Pons (tissue), 1 donor: ENCODE data around the gene SNX17.
"Not testable (repeated sequence)": the region's sequence is repeated elsewhere in the genome, so short reads cannot be mapped to it uniquely, and the experiment has no call there.

Experiments used
- DNase-seq: peaks from one replicate; pipeline ENCODE4 v3.0.0-alpha.2; 2016; ENCODE audit warnings: low spot score

Gene SNX17

DNA sequence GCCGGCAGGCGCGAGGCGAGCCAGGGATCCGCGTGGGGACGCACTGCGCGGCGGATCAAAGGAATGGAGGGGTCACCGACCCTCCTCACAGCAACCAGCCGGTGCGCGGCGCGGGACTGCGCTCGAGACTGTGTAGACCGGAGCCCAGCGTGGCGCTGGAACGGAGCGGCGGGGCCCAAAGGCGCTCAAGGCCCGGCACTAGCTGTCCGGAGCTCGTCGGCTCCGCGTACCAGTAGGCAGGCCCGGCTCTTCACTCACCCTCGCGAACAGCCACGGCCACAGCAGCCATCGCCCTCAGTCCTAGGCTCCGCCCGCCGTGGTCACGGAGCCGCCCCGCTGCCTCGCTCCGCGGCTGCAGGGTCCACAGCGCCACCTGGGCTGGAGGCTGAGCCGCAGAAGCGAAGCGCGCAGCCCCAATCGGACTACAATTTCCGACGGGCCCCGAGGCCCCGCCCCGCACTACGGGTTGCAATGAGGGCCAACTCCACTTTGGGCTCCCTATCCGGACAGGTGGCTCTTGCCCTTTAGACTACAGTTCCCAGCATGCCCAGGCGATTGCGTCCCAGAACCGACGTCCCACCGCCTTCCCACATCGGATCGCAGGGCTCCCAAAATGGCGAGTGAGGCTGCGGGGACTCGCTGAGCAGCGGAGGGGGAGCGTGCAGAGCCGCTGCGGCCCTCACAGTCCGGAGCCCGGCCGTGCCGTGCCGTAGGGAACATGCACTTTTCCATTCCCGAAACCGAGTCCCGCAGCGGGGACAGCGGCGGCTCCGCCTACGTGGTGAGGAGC lies at the start of gene SNX17, which contains the start of gene EIF2B4:
Gene SNX17 (plus strand): TSS at position 591 of the 790 bp plus-strand sequence. CDS start 128 bp downstream, at position 719.
Gene EIF2B4 (minus strand): TSS at position 313 of the 790 bp plus-strand sequence. CDS start 24 bp downstream, at position 289.
- DNase-seq = peak; percentile 99

DNA sequence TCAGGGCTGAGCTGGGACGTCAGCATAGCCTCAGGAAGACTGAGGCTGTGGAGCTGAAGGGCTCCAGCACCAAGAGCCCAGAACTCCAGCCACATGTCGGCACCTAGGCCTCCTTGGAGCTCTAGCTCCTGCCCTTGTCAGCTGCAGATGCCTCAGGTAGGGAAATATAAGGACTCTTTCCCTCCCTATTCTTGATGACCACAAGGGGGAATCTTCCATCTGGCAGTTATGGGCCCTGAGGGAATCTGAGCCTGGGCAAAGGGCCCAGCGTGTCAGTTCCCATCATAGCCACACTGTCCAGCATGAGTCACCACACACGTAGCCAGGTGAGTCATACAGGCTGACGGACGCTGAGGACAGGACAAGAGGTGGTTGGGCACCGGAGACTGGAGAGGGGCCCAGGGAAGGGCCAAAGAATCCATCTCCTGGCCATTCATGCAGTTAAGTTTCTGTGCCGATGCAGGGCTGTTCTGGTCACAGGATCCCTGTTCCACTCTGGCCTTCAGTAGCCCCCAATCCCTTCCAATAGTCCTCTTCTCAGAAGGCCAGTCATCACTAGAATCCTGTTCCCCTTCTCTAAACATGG lies 49.4 kb upstream of the SNX17 start:
- no peak for DNase-seq

DNA sequence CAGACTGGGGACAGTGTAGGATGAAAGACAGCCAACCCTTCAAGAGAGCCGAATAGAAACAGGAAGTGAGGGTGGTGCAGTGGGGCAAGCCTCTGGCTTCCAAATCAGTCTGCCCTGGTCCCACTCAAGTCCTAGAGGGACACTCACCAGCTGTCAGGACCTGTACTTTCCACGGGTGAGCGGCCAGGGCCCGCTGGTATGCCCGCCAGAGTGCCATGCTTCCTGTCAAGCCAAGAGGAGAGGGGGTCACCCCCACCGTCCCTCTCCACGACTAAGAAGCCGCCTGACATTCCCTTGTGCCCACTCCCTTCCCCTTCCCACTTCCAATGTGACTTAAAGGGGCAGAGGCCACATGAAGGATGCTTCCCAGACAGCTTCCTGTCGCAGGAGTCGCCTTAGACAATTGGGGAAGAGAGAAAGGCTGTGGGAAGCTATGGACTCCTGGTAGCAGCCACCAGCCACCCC lies 48.1 kb upstream of the SNX17 start:
- no peak for DNase-seq

- peak; percentile 93 for DNase-seq
Observed at GRCh38 chr2:27322766-27323595, 47.4 kb upstream of the SNX17 start, which contains the start of gene MPV17. Gene MPV17, minus strand, starts transcription at chr2:27323097. Its CDS starts 580 bp downstream, at chr2:27322517.

DNA sequence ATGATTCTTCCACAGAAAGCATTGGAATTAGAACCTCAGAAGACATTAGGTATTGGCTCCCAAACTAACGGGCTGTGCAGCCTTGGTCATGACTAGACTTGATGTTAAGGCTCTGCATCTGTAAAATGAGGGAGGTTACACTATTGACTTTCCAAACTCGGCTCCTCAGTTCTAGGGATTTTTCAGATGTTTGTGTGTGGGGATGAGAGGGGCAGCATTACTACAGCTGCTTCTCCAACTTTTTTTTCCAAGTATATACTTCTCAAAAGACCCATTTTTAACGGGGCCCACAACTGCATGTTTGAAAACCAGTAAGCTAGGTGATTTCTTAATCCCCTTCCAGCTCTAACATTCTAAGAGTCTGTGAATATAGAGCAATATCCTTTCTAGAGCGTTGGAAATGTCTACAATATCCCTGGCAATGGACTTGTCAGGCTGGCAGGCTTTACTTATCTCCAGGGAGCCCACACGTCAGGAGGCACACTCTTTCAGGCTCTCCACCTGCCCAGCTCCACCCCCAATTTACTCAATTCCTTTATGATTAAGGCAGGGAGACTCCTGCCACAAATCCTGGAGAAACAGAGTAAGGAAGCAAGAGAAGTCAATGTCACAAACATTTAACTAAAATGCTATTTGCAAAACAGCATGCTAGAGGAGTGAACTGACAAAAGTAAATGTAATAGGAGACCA lies 46.7 kb upstream of the SNX17 start:
- DNase-seq = no peak

- DNase-seq = no peak
Observed at GRCh38 chr2:27324720-27325119, 45.7 kb upstream of the SNX17 start.

DNA sequence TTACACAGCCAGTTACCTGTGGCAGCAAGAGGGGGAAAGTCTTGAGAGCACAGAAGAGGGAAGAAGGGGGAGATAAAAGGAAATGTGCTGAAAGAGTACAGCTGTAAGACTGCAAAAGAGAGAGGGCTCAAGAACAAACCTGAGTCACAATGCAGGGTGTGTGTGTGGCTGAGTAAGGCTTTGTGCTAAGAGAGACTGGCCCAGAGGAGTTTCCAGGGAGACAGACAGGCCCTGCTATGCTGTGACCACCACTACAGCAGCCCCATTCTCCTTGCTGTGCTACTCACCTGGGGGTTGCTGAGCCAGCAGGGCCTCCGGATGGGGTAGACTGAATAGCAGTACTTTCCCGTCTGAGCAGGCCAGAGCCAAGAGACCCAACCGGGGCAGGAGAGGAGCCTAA lies 35.1 kb upstream of the SNX17 start:
- DNase-seq = no peak

GRCh38 chr2:27336173-27336572 lies 34.2 kb upstream of the SNX17 start:
- no peak for DNase-seq

GRCh38 chr2:27347641-27348040 lies 22.8 kb upstream of the SNX17 start:
- DNase-seq = no peak

- DNase-seq = no peak
Observed at GRCh38 chr2:27350106-27350693, 20.2 kb upstream of the SNX17 start.

DNA sequence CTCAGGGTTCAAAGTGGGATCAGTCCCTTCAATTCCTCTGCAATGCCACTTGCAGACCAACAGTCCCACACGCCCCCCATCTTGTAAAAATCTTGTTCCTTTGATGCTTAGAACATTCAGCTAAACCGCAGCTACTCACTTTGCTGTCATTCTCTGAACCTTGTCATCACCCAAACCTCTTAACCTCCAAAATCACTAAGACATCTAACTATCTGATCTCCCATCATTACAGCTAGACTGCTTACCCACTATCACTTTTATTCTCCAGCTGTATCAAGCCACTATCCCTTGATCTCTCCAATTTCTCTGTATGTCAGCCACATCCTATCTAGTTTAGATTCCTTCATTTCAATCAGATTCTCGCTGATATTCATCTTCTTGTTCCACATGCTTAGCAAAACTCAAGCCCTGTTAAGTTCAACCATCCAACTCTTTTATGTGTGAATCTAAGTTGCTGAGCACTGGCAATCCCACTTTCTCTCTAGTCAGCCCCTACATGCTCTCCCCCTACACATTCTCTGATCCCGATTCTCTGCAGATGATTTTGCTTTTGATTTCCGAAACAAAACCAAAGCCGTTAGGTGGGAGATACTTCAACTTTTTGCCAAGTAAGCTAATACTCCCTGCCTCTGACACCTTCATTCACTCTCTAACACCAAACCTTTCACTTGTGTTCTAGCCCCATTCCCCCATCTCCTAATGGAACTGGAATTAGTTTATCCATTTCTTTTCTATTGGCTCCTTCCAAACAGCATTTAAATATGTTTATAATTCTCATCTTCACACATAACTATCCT lies 18.4 kb upstream of the SNX17 start:
- no peak for DNase-seq

DNA sequence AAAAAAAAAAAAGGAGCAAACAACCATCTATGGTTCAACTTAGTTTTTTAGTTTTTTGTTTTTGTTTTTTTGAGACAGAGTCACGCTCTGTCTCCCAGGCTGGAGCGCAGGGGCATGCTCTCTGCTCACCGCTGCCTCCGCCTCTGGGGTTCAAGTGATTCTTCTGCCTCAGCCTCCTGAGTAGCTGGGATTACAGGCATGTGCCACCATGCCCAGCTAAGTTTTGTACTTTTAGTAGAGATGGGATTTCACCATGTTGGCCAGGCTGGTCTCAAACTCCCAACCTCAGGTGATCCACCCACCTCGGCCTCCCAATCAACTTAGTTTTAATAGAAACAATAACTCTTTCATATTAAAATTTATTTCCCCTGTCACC lies 17.0 kb upstream of the SNX17 start:
- DNase-seq = not testable (repeated sequence)

DNA sequence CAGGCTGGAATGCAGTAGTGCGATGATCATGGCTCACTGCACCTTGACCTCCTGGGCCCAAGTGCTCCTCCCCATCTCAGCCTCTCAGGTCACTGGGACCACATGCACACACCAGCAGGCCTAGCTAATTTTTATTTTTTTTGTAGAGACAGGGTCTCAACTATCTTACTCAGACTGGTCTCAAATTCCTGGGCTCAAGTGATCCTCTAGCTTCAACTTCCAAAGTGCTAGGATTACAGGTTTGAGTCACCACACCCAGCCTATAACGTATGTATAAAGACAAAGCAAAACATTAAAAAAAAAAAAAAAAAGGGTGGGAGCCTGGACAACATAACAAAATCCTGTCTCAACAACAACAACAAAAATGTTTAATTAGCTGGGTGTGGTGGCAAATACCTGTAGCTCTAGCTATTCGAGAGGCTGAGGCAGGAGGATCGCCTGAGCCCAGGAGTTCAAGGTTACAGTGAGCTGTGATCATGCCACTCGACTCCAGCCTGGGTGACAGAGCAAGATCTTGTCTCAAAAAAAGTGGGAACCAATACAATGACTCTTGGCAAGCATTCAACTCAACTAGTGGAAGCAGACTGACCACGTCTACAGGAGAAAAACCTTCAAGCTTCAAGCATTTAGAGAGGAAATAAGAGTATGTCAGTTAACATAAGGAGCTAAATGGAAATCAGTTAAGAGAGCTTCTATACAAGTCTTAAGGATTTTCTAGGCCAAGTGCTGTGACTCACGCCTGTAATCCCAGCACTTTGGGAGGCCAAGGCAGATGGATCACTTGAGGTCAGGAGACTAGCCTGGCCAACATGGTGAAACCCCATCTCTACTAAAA lies 16.4 kb upstream of the SNX17 start:
- no peak for DNase-seq

DNA sequence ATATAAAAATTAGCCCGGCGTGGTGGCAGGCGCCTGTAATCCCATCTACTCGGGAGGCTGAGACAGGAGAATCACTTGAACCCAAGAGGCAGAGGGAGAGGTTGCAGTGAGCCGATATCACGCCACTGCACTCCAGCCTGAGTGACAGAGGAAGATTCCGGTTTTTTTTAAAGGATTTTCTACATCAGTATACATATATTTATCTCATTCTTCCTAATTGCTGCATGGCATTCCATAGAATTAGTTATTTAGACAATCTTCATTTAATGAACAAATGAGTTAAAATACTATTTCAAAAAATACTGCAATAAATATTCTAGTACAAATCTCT lies 15.9 kb upstream of the SNX17 start:
- DNase-seq = no peak

DNA sequence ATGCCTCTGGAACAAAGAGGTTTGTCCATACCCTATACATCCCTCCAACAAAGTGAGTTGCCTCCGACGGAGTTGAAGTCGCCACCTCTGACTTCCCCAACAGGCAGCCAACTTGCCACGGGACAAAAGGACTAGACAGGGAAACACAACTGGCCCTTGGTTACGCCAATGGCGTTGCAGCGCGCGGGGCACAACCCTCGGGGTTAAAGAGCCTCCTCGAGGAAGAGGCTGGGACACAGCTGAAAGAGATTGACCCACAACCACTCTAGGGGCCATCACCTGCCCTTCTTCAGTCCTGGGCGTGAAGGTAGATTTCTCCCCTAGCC lies 14.4 kb upstream of the SNX17 start:
- DNase-seq = peak; percentile 40

DNA sequence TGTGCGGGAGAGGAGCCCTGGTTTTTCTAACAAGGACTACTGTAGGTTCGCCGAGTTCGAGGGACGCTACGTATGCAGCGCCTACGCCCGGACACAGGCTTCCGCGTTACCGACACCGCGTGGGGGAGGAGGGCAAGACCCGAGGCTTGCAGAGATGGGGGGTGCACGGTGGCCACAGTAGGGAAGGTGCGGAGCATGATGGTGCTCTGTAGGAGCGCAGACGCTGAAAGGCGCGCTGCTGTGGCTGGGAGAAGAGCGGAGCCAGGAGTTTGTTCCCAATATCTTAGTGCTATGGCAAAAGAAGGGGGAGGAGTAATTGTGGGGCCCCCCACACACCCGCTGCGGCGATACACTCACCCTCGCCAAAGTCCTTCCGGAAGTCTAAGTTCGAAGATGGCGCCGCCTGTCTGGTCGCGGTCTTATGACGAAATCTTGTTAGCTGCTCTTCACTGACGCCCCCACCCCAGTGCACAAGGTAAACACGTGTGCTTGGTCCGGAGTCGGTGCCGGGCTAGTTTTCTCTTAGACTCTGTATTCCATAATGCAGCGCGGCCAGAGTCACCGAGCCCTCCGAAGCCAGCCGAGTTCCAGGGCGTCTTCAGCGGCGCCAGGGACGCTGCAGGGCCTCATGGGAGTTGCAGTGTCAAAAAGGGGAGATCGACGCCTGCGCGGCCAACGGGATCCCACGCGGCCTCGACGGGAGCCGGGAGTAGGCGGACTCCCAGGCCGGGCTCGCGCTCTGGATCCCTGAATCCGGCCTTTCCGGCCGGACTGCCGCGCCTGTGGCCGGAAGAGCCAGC lies 13.8 kb upstream of the SNX17 start, which contains the start of gene GTF3C2:
Gene GTF3C2 (minus strand): TSS at position 383 of the 800 bp plus-strand sequence. CDS start 13,210 bp downstream, outside the sequence.
- peak; percentile 98 for DNase-seq

DNA sequence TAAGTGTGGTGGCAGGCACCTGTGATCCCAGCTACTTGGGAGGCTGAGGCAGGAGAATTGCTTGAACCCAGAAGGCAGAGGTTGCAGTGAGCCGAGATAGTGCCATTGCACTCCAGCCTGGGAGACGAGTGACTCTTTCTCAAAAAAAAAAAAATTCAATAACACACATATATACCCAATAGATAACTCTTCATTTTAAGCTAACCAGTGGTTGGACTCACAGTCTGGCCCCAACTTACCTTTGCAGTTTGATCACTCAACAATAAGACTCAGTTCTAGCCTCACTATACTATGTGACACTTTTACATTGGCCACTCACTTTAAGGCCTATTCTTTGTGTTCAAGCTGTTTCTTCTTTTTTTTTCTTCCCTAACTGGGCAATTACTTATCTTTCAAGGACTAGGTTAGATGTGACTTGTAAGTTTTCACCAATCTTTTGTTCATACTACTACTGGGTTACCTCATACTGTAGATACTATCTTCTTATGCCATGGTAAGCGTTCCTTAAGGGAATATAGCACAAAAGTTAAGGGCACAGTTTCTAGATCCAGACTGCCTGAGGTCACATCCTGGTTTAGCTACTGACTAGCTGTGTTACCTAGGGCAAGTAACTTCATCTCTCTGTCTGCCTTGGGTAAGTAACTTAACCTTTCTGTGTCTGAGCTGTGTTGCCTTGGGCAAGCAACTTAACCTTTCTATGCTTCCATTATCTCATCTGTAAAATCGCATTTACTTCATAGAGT lies 7.6 kb upstream of the SNX17 start:
- no peak for DNase-seq

DNA sequence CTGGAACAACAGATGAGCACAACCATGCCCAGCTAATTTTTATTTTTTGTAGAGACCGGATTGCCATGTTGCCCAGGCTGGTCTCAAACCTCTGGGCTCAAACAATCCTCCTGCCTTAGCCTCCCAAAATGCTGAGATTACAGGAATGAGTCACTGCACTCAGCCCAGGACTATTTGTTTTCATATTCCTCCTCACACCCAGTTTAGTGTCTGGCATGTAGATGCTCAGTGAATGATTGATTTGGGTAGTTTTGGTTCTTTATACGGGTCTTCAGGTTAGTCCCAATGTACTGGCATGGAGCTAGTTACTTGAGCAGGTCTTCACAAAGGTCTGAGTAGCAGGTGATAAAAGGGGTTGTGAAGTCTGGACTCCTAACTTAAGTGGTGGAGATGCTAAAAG lies 6.5 kb upstream of the SNX17 start:
- DNase-seq = no peak
